Measurements from ENCODE around the gene PEBP1. TPM values are rescaled to one million over a fixed set of nuclear protein-coding genes. Genes with fewer than 3 reads are reported as not detected.

Gene PEBP1
- total and polyA plus RNA-seq, 2 of the 8 experiments (the other 6 are each of a cell fraction or from before 2014, with no cell fraction given), result 444 to 622 TPM

Other genes starting within 250 kb of the PEBP1 start
- gene KSR2, start 167.1 kb upstream of the PEBP1 start, total RNA-seq (2021; fragmentation: NEBNext Ultra II Directional; extraction: Animal tissue kit (Norgen Biotek cat#: 25700)), result 2.1 and 2.2 TPM in 2 replicates
- 0.60 and 0.74 TPM in 2 replicates for gene KSR2, start 167.1 kb upstream of the PEBP1 start, polyA plus RNA-seq (2011; rRNA removed)
- 34.4 and 35.5 TPM in 2 replicates for gene RFC5, start 119.4 kb upstream of the PEBP1 start, total RNA-seq (2021; fragmentation: NEBNext Ultra II Directional; extraction: Animal tissue kit (Norgen Biotek cat#: 25700))
- 40.6 and 40.9 TPM in 2 replicates for gene RFC5, start 119.4 kb upstream of the PEBP1 start, polyA plus RNA-seq (2011; rRNA removed)
- gene WSB2, start 74.9 kb upstream of the PEBP1 start, total RNA-seq (2021; fragmentation: NEBNext Ultra II Directional; extraction: Animal tissue kit (Norgen Biotek cat#: 25700)), result 58.2 and 70.0 TPM in 2 replicates
- 47.1 and 47.5 TPM in 2 replicates for gene WSB2, start 74.9 kb upstream of the PEBP1 start, polyA plus RNA-seq (2011; rRNA removed)
- gene VSIG10, start 32.1 kb upstream of the PEBP1 start, total RNA-seq (2021; fragmentation: NEBNext Ultra II Directional; extraction: Animal tissue kit (Norgen Biotek cat#: 25700)), result 93.6 and 96.8 TPM in 2 replicates
- gene VSIG10, start 32.1 kb upstream of the PEBP1 start, polyA plus RNA-seq (2011; rRNA removed), result 34.4 and 42.7 TPM in 2 replicates
- 9.2 and 9.3 TPM in 2 replicates for gene TAOK3, start 236.8 kb downstream of the PEBP1 start, total RNA-seq (2021; fragmentation: NEBNext Ultra II Directional; extraction: Animal tissue kit (Norgen Biotek cat#: 25700))
- 4.7 and 5.2 TPM in 2 replicates for gene TAOK3, start 236.8 kb downstream of the PEBP1 start, polyA plus RNA-seq (2011; rRNA removed)
- gene SUDS3, start 240.4 kb downstream of the PEBP1 start, total RNA-seq (2021; fragmentation: NEBNext Ultra II Directional; extraction: Animal tissue kit (Norgen Biotek cat#: 25700)), result 54.2 and 58.7 TPM in 2 replicates
- 21.0 and 30.0 TPM in 2 replicates for gene SUDS3, start 240.4 kb downstream of the PEBP1 start, polyA plus RNA-seq (2011; rRNA removed)